ENCODE measurements around the gene PKDREJ. TPM values are rescaled to one million over a fixed set of nuclear protein-coding genes. Genes with fewer than 3 reads are reported as not detected.

The PKDREJ gene
- total RNA-seq, 1 experiment from 2014 or later = 0.02 TPM

DNA sequence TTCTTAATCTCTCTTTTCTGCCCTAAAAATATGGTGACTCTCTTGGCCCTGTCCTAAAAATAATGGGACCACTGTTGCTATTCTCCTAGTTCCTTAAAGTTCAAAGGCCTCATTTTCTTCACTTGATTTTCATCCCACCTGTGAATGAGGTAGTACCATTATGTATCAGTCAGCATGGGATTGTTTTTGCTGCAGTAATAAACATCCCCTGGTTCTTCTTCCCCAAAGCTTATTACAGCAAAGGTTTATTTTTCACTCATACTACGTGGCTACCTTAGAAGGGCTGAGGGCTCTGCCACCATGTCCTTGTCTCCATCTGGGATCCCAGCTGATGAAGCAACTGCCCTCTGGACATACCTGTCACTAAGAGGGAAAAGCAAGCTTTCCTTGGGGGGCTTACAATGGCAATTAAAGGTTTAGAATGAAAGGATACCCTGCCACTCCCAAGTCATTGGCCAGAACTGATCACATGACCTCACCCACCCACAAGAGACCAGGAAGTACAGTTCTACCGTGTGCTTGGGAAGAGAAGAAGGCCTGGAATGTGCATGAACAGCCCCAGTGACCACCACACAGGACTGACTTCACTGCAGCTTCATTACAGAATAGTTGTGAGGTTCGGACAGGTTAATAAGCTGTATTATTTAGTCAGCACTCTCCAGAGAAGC, 12.4 kb upstream of the PKDREJ start:
- no peak for ATAC-seq
- Mint-ChIP-seq H3K27ac (no peak overlapping the region), H3K4me3 (no peak overlapping the region), H3K9me3 (peaks cover 7% of the 10 kb centered on the region), H3K27me3 (ENCODE audit: low read depth) (no peaks in the 10 kb centered on the region), H3K36me3 (peaks cover 28% of the 10 kb centered on the region), H3K4me1 (no peaks in the 10 kb centered on the region)
- ChIA-PET CTCF (no interaction called here), POLR2A (no interaction called here)
- TF ChIP-seq, protein P1, sequence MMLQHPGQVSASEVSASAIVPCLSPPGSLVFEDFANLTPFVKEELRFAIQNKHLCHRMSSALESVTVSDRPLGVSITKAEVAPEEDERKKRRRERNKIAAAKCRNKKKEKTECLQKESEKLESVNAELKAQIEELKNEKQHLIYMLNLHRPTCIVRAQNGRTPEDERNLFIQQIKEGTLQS (CRISPR knock-in tag; conservative IDR thresholded peaks at IDR 0.05) = no peak
- TF ChIP-seq, protein P2, sequence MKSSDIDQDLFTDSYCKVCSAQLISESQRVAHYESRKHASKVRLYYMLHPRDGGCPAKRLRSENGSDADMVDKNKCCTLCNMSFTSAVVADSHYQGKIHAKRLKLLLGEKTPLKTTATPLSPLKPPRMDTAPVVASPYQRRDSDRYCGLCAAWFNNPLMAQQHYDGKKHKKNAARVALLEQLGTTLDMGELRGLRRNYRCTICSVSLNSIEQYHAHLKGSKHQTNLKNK (CRISPR knock-in tag; IDR thresholded peaks at IDR 0.05) = no peak
- no peak for TF ChIP-seq SMAD3 (CRISPR knock-in tag; IDR thresholded peaks at IDR 0.05; ENCODE audit: borderline replicate concordance)
- TF ChIP-seq NFYB (CRISPR knock-in tag; conservative IDR thresholded peaks at IDR 0.05; ENCODE audit: low read depth) = peak; percentile 43
- no peak for TF ChIP-seq FOXJ3 (CRISPR knock-in tag; IDR thresholded peaks at IDR 0.05; ENCODE audit: borderline replicate concordance)
- TF ChIP-seq, protein P3, sequence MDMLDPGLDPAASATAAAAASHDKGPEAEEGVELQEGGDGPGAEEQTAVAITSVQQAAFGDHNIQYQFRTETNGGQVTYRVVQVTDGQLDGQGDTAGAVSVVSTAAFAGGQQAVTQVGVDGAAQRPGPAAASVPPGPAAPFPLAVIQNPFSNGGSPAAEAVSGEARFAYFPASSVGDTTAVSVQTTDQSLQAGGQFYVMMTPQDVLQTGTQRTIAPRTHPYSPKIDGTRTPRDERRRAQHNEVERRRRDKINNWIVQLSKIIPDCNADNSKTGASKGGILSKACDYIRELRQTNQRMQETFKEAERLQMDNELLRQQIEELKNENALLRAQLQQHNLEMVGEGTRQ (CRISPR knock-in tag; IDR thresholded peaks at IDR 0.05) = peak; percentile 60; the same call in 1 of the 2 replicates
- no peak for TF ChIP-seq SMAD4 (CRISPR knock-in tag; IDR thresholded peaks at IDR 0.05)
- TF ChIP-seq, protein P4, sequence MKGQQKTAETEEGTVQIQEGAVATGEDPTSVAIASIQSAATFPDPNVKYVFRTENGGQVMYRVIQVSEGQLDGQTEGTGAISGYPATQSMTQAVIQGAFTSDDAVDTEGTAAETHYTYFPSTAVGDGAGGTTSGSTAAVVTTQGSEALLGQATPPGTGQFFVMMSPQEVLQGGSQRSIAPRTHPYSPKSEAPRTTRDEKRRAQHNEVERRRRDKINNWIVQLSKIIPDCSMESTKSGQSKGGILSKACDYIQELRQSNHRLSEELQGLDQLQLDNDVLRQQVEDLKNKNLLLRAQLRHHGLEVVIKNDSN (CRISPR knock-in tag; IDR thresholded peaks at IDR 0.05) = peak; percentile 29; the same call in 1 of the 2 replicates
- TF ChIP-seq TEAD4 (CRISPR knock-in tag; IDR thresholded peaks at IDR 0.05) = no peak
- no peak for TF ChIP-seq ZNF232 (CRISPR knock-in tag; IDR thresholded peaks at IDR 0.05)
- TF ChIP-seq, protein P5, sequence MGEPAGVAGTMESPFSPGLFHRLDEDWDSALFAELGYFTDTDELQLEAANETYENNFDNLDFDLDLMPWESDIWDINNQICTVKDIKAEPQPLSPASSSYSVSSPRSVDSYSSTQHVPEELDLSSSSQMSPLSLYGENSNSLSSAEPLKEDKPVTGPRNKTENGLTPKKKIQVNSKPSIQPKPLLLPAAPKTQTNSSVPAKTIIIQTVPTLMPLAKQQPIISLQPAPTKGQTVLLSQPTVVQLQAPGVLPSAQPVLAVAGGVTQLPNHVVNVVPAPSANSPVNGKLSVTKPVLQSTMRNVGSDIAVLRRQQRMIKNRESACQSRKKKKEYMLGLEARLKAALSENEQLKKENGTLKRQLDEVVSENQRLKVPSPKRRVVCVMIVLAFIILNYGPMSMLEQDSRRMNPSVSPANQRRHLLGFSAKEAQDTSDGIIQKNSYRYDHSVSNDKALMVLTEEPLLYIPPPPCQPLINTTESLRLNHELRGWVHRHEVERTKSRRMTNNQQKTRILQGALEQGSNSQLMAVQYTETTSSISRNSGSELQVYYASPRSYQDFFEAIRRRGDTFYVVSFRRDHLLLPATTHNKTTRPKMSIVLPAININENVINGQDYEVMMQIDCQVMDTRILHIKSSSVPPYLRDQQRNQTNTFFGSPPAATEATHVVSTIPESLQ (CRISPR knock-in tag; IDR thresholded peaks at IDR 0.05) = no peak
- no peak for TF ChIP-seq NR1H2 (CRISPR knock-in tag; IDR thresholded peaks at IDR 0.05)
- TF ChIP-seq HMGA2 (CRISPR knock-in tag; IDR thresholded peaks at IDR 0.05) = no peak
- no peak for DNase-seq (ENCODE audit: low spot score)

DNA sequence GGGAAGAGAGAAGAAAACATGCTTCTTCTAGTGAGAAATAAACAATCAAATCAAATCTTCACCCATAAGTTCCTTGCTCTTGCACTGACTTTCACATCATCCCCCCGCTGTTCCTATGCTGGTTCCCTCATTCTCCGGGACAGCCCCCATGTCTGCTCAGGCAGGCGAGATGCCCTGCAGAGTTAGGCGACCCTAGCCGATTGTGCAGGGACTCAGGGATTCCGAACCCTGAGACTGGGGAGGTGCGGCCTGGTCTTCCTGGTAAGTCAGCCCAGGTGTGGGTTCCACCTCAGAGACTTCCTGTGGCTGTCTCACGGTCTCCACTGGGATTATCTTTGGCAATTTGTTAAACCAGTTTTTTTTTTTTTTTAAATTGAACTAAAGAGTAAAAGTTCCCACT, 11.2 kb upstream of the PKDREJ start:
- DNase-seq (ENCODE audit: low spot score) = no peak
- ATAC-seq = no peak
- Mint-ChIP-seq H3K36me3 (peaks cover 28% of the 10 kb centered on the region), H3K4me3 (no peak overlapping the region), H3K9me3 (peaks cover 7% of the 10 kb centered on the region), H3K27me3 (ENCODE audit: low read depth) (no peaks in the 10 kb centered on the region), H3K27ac (no peak overlapping the region), H3K4me1 (no peaks in the 10 kb centered on the region; the same call in 1 of the 2 replicates)
- ChIA-PET CTCF (no interaction called here), POLR2A (no interaction called here)
- TF ChIP-seq NFYB (CRISPR knock-in tag; conservative IDR thresholded peaks at IDR 0.05; ENCODE audit: low read depth) (no peak), IRF2 (CRISPR knock-in tag; IDR thresholded peaks at IDR 0.05; ENCODE audit: borderline replicate concordance, low read depth) (no peak), CREM (CRISPR knock-in tag; IDR thresholded peaks at IDR 0.05) (no peak), ZNF423 (CRISPR knock-in tag; IDR thresholded peaks at IDR 0.05) (no peak), HMGA2 (CRISPR knock-in tag; IDR thresholded peaks at IDR 0.05) (no peak), ZNF671 (CRISPR knock-in tag; IDR thresholded peaks at IDR 0.05) (no peak)
- TF ChIP-seq, protein P6, sequence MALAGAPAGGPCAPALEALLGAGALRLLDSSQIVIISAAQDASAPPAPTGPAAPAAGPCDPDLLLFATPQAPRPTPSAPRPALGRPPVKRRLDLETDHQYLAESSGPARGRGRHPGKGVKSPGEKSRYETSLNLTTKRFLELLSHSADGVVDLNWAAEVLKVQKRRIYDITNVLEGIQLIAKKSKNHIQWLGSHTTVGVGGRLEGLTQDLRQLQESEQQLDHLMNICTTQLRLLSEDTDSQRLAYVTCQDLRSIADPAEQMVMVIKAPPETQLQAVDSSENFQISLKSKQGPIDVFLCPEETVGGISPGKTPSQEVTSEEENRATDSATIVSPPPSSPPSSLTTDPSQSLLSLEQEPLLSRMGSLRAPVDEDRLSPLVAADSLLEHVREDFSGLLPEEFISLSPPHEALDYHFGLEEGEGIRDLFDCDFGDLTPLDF (CRISPR knock-in tag; IDR thresholded peaks at IDR 0.05) = no peak
- TF ChIP-seq, protein P7, sequence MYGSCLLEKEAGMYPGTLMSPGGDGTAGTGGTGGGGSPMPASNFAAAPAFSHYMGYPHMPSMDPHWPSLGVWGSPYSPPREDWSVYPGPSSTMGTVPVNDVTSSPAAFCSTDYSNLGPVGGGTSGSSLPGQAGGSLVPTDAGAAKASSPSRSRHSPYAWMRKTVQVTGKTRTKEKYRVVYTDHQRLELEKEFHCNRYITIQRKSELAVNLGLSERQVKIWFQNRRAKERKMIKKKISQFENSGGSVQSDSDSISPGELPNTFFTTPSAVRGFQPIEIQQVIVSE (CRISPR knock-in tag; IDR thresholded peaks at IDR 0.05; ENCODE audit: borderline replicate concordance) = no peak
- TF ChIP-seq, protein P8, sequence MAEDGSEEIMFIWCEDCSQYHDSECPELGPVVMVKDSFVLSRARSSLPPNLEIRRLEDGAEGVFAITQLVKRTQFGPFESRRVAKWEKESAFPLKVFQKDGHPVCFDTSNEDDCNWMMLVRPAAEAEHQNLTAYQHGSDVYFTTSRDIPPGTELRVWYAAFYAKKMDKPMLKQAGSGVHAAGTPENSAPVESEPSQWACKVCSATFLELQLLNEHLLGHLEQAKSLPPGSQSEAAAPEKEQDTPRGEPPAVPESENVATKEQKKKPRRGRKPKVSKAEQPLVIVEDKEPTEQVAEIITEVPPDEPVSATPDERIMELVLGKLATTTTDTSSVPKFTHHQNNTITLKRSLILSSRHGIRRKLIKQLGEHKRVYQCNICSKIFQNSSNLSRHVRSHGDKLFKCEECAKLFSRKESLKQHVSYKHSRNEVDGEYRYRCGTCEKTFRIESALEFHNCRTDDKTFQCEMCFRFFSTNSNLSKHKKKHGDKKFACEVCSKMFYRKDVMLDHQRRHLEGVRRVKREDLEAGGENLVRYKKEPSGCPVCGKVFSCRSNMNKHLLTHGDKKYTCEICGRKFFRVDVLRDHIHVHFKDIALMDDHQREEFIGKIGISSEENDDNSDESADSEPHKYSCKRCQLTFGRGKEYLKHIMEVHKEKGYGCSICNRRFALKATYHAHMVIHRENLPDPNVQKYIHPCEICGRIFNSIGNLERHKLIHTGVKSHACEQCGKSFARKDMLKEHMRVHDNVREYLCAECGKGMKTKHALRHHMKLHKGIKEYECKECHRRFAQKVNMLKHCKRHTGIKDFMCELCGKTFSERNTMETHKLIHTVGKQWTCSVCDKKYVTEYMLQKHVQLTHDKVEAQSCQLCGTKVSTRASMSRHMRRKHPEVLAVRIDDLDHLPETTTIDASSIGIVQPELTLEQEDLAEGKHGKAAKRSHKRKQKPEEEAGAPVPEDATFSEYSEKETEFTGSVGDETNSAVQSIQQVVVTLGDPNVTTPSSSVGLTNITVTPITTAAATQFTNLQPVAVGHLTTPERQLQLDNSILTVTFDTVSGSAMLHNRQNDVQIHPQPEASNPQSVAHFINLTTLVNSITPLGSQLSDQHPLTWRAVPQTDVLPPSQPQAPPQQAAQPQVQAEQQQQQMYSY (CRISPR knock-in tag; IDR thresholded peaks at IDR 0.05) = no peak
- TF ChIP-seq, protein P9, sequence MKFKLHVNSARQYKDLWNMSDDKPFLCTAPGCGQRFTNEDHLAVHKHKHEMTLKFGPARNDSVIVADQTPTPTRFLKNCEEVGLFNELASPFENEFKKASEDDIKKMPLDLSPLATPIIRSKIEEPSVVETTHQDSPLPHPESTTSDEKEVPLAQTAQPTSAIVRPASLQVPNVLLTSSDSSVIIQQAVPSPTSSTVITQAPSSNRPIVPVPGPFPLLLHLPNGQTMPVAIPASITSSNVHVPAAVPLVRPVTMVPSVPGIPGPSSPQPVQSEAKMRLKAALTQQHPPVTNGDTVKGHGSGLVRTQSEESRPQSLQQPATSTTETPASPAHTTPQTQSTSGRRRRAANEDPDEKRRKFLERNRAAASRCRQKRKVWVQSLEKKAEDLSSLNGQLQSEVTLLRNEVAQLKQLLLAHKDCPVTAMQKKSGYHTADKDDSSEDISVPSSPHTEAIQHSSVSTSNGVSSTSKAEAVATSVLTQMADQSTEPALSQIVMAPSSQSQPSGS (CRISPR knock-in tag; IDR thresholded peaks at IDR 0.05; ENCODE audit: borderline replicate concordance, low read depth) = no peak
- TF ChIP-seq, protein P1 (CRISPR knock-in tag; conservative IDR thresholded peaks at IDR 0.05) = no peak
